HepG2 (cell line): ENCODE measurements around the gene DLL4. TPM values are rescaled to one million over a fixed set of nuclear protein-coding genes. Genes with fewer than 3 reads are reported as not detected.
A peak's percentile ranks its signal among the peaks of the same experiment; 100 is the strongest.

Experiments used
- BCL6 ChIP-seq: IDR thresholded peaks from 2 replicates; pipeline ENCODE4 v1.6.1; 2016; ENCODE audit warnings: missing genetic modification reagents, missing compliant biosample characterization
- EEA1 ChIP-seq: sonication (generic); formaldehyde crosslinking; IDR thresholded peaks from 2 replicates; pipeline ENCODE4 v1.5.1; 2020; ENCODE audit warnings: mild to moderate bottlenecking, missing genetic modification reagents, borderline replicate concordance
- FOXO4 ChIP-seq: sonication (generic); formaldehyde crosslinking; conservative IDR thresholded peaks from 2 replicates; pipeline ENCODE4 v1.8.1; 2023; ENCODE audit warnings: missing genetic modification reagents
- HDAC2 ChIP-seq: sonication (generic); formaldehyde crosslinking; IDR thresholded peaks from 2 replicates; pipeline ENCODE4 v1.4.0; 2020; ENCODE audit warnings: missing genetic modification reagents
- HNRNPL ChIP-seq: fragments of 200-400 bp; formaldehyde crosslinking; IDR thresholded peaks from 2 replicates; pipeline ENCODE4 v1.6.1; 2017; ENCODE audit warnings: mild to moderate bottlenecking, low read depth, low read length
- HNRNPLL ChIP-seq: fragments of 200-400 bp; formaldehyde crosslinking; IDR thresholded peaks from 2 replicates; pipeline ENCODE4 v1.6.1; 2017; ENCODE audit warnings: mild to moderate bottlenecking, low read depth, low read length; ENCODE audit not compliant: poor library complexity, severe bottlenecking
- KDM2A ChIP-seq: sonication (generic); formaldehyde crosslinking; IDR thresholded peaks from 2 replicates; pipeline ENCODE4 v1.4.0; 2020; ENCODE audit warnings: low read depth, missing genetic modification reagents, borderline replicate concordance
- PAWR ChIP-seq: sonication (generic); formaldehyde crosslinking; IDR thresholded peaks from 2 replicates; pipeline ENCODE4 v1.4.0; 2020; ENCODE audit warnings: missing genetic modification reagents, mild to moderate bottlenecking, borderline replicate concordance
- POGZ ChIP-seq: sonication (generic); formaldehyde crosslinking; IDR thresholded peaks from 2 replicates; pipeline ENCODE4 v1.4.0; 2020; ENCODE audit warnings: mild to moderate bottlenecking, missing genetic modification reagents
- REPIN1 ChIP-seq: sonication (generic); formaldehyde crosslinking; IDR thresholded peaks from 2 replicates; pipeline ENCODE4 v1.8.0; 2022; ENCODE audit warnings: missing genetic modification reagents, low read depth, mild to moderate bottlenecking, borderline replicate concordance
- SAP130 ChIP-seq: IDR thresholded peaks from 2 replicates; pipeline ENCODE4 v1.6.1; 2016; ENCODE audit warnings: low read depth
- SIX4 ChIP-seq: sonication (generic); formaldehyde crosslinking; IDR thresholded peaks from 2 replicates; pipeline ENCODE4 v1.4.0; 2020; ENCODE audit warnings: missing genetic modification reagents
- STAG1 ChIP-seq: sonication (generic); formaldehyde crosslinking; IDR thresholded peaks from 2 replicates; pipeline ENCODE4 v1.4.0; 2020; ENCODE audit warnings: missing genetic modification reagents
- TARDBP ChIP-seq: sonication (generic); formaldehyde crosslinking; IDR thresholded peaks from 2 replicates; pipeline ENCODE4 v1.8.0; 2022; ENCODE audit warnings: mild to moderate bottlenecking, missing genetic modification reagents
- ZFAT ChIP-seq: sonication (generic); formaldehyde crosslinking; conservative IDR thresholded peaks from 2 replicates; pipeline ENCODE4 v1.8.1; 2023; ENCODE audit warnings: missing genetic modification reagents, inconsistent platforms
- ZNF264 ChIP-seq: sonication (generic); formaldehyde crosslinking; IDR thresholded peaks from 2 replicates; pipeline ENCODE4 v1.4.0; 2020; ENCODE audit warnings: missing genetic modification reagents
- ZNF281 ChIP-seq: sonication (generic); formaldehyde crosslinking; IDR thresholded peaks from 2 replicates; pipeline ENCODE4 v1.4.0; 2020; ENCODE audit warnings: missing genetic modification reagents, borderline replicate concordance
- ZNF496 ChIP-seq: sonication (generic); formaldehyde crosslinking; IDR thresholded peaks from 2 replicates; pipeline ENCODE4 v1.8.1; 2023; ENCODE audit warnings: mild to moderate bottlenecking, moderate library complexity, missing genetic modification reagents; ENCODE audit not compliant: insufficient replicate concordance
- ZNF530 ChIP-seq: sonication (generic); formaldehyde crosslinking; IDR thresholded peaks from 2 replicates; pipeline ENCODE4 v1.5.0; 2020; ENCODE audit warnings: low read depth, mild to moderate bottlenecking, missing genetic modification reagents
- ZNF556 ChIP-seq: sonication (generic); formaldehyde crosslinking; IDR thresholded peaks from 2 replicates; pipeline ENCODE4 v1.4.0; 2020; ENCODE audit warnings: mild to moderate bottlenecking, missing genetic modification reagents, borderline replicate concordance
- ZNF749 ChIP-seq: sonication (generic); formaldehyde crosslinking; IDR thresholded peaks from 2 replicates; pipeline ENCODE4 v1.8.0; 2022; ENCODE audit warnings: mild to moderate bottlenecking, missing genetic modification reagents, moderate library complexity, borderline replicate concordance
- ZNF788 ChIP-seq: sonication (generic); formaldehyde crosslinking; IDR thresholded peaks from 2 replicates; pipeline ENCODE4 v1.5.0; 2020; ENCODE audit warnings: mild to moderate bottlenecking, missing genetic modification reagents, borderline replicate concordance
- polyA plus RNA-seq, 8 experiments: library from polyadenylated mRNA; depleted of rRNA in 3 of 8; stranded (reverse) in 7 of 8; unstranded in 1 of 8; fragments of >200 nt; fragmentation: Illumina TruSeq in 4 of 8; extraction: Trizol in 4 of 8; gene quantifications; 2 replicates each; pipeline versions ENCODE4 v1.2.1 to v1.2.3, GENCODE V29; 2011 to 2016; ENCODE audit warnings: low read depth in 4 of 8, missing spikeins in 1 of 8, mixed read lengths in 1 of 8; ENCODE audit not compliant: insufficient read depth in 1 of 8
- total RNA-seq, 5 experiments: library from RNA; depleted of rRNA; stranded (reverse); fragments of >200 nt; fragmentation: Illumina TruSeq; extraction: Trizol; gene quantifications; 2 replicates each; pipeline ENCODE4 v1.2.3, GENCODE V29; 2016; ENCODE audit warnings: low read depth in 1 of 5
- TF ChIP-seq, protein P1 (sequence below): sonication (generic); formaldehyde crosslinking; IDR thresholded peaks from 2 replicates; pipeline ENCODE4 v1.4.0; 2020; ENCODE audit warnings: missing genetic modification reagents

DLL4 gene
- total and polyA plus RNA-seq, 2 of the 13 experiments (the other 11 are each of a cell fraction or from before 2014, with no cell fraction given), result 0.20 to 0.25 TPM

- TF ChIP-seq FOXO4 (CRISPR knock-in tag), result no peak
- peak; percentile 56; the same call in 1 of the 2 replicates for TF ChIP-seq TARDBP (CRISPR knock-in tag)
- TF ChIP-seq SIX4 (CRISPR knock-in tag), result no peak
- TF ChIP-seq EEA1 (CRISPR knock-in tag), result no peak
- peak; percentile 39; the same call in 1 of the 2 replicates for TF ChIP-seq ZNF281 (CRISPR knock-in tag)
- TF ChIP-seq HNRNPL, result peak; percentile 69; the same call in 1 of the 2 replicates
- peak; percentile 35; the same call in 1 of the 2 replicates for TF ChIP-seq REPIN1 (CRISPR knock-in tag)
- peak; percentile 67; the same call in 1 of the 2 replicates for TF ChIP-seq HDAC2 (CRISPR knock-in tag)
- peak; percentile 36 for TF ChIP-seq STAG1 (CRISPR knock-in tag)
- no peak for TF ChIP-seq ZNF264 (CRISPR knock-in tag)
- TF ChIP-seq KDM2A (CRISPR knock-in tag), result peak; percentile 84
- TF ChIP-seq POGZ (CRISPR knock-in tag), result no peak
- no peak for TF ChIP-seq ZNF749 (CRISPR knock-in tag)
- peak; percentile 65; the same call in 1 of the 2 replicates for TF ChIP-seq ZNF788
- TF ChIP-seq SAP130, result peak; percentile 28; the same call in 1 of the 2 replicates
- TF ChIP-seq ZFAT, result no peak
- TF ChIP-seq ZNF496, result no peak
- TF ChIP-seq ZNF556, result 0 out of 2 replicates have a peak, but pooled peaks have one; percentile 38
- peak; percentile 51 for TF ChIP-seq HNRNPLL
- TF ChIP-seq BCL6 (CRISPR knock-in tag), result 0 out of 2 replicates have a peak, but pooled peaks have one; percentile 23
- TF ChIP-seq PAWR, result no peak
- TF ChIP-seq ZNF530, result no peak
- TF ChIP-seq, protein P1, sequence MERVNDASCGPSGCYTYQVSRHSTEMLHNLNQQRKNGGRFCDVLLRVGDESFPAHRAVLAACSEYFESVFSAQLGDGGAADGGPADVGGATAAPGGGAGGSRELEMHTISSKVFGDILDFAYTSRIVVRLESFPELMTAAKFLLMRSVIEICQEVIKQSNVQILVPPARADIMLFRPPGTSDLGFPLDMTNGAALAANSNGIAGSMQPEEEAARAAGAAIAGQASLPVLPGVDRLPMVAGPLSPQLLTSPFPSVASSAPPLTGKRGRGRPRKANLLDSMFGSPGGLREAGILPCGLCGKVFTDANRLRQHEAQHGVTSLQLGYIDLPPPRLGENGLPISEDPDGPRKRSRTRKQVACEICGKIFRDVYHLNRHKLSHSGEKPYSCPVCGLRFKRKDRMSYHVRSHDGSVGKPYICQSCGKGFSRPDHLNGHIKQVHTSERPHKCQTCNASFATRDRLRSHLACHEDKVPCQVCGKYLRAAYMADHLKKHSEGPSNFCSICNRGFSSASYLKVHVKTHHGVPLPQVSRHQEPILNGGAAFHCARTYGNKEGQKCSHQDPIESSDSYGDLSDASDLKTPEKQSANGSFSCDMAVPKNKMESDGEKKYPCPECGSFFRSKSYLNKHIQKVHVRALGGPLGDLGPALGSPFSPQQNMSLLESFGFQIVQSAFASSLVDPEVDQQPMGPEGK, result peak; percentile 88
Observed at GRCh38 chr15:40930430-40931299, 1.5 kb downstream of the DLL4 start (continued).
